ENCODE measurements around the gene NEXN. TPM values are rescaled to one million over a fixed set of nuclear protein-coding genes. Genes with fewer than 3 reads are reported as not detected.
"Not testable (repeated sequence)": the region's sequence is repeated elsewhere in the genome, so short reads cannot be mapped to it uniquely, and the experiment has no call there.

Gene NEXN
- polyA plus RNA-seq, 3 donors, result 12.6 to 15.4 (median 12.9) TPM

- no peak for DNase-seq (ENCODE audit: low read depth in 3 of 3, low spot score in 2 of 3)
Observed at GRCh38 chr1:77955709-77956108, 67.3 kb downstream of the NEXN start.

- DNase-seq (ENCODE audit: low read depth in 3 of 3, low spot score in 2 of 3), result no peak
Observed at GRCh38 chr1:77956464-77956863, 68.0 kb downstream of the NEXN start.

GRCh38 chr1:77958391-77958790 lies 70.0 kb downstream of the NEXN start:
- DNase-seq (ENCODE audit: low read depth in 3 of 3, low spot score in 2 of 3), result no peak

- DNase-seq (ENCODE audit: low read depth in 3 of 3, low spot score in 2 of 3), result no peak
Observed at GRCh38 chr1:77958850-77959249, 70.4 kb downstream of the NEXN start.

GRCh38 chr1:77961392-77961791 lies 73.0 kb downstream of the NEXN start:
- no peak for DNase-seq (ENCODE audit: low read depth in 3 of 3, low spot score in 2 of 3)

GRCh38 chr1:77966291-77966690 lies 77.9 kb downstream of the NEXN start:
- DNase-seq (ENCODE audit: low read depth in 3 of 3, low spot score in 2 of 3), result no peak

- DNase-seq (ENCODE audit: low read depth in 3 of 3, low spot score in 2 of 3), result no peak
Observed at GRCh38 chr1:77970192-77970591, 81.8 kb downstream of the NEXN start.

GRCh38 chr1:77972080-77972479 lies 83.7 kb downstream of the NEXN start:
- no peak for DNase-seq (ENCODE audit: low read depth in 3 of 3, low spot score in 2 of 3)

- DNase-seq (ENCODE audit: low read depth in 3 of 3, low spot score in 2 of 3), result no peak
Observed at GRCh38 chr1:77975386-77975785, 87.0 kb downstream of the NEXN start.

- DNase-seq (ENCODE audit: low read depth in 3 of 3, low spot score in 2 of 3), result no peak
Observed at GRCh38 chr1:77975907-77976306, 87.5 kb downstream of the NEXN start.

- no peak for DNase-seq (ENCODE audit: low read depth in 3 of 3, low spot score in 2 of 3)
Observed at GRCh38 chr1:77976433-77977076, 88.1 kb downstream of the NEXN start.

- DNase-seq (ENCODE audit: low read depth in 3 of 3, low spot score in 2 of 3), result peak in 1 of 3 donors; percentile 79
Observed at GRCh38 chr1:77977989-77978292, 89.5 kb downstream of the NEXN start.

GRCh38 chr1:77978293-77978968 lies 90.0 kb downstream of the NEXN start:
- peak; percentile 46 to 84 (median 80) for DNase-seq (ENCODE audit: low read depth in 3 of 3, low spot score in 2 of 3)

- peak; percentile 98 to 99 (median 98) for DNase-seq (ENCODE audit: low read depth in 3 of 3, low spot score in 2 of 3)
Observed at GRCh38 chr1:77978969-77979876, 90.8 kb downstream of the NEXN start, which contains the start of gene FUBP1. Gene FUBP1 (minus strand): TSS chr1:77979072. CDS start chr1:77979004, 68 bp downstream.

- DNase-seq (ENCODE audit: low read depth in 3 of 3, low spot score in 2 of 3), result not testable (repeated sequence)
Observed at GRCh38 chr1:77983352-77983996, 95.0 kb downstream of the NEXN start.

GRCh38 chr1:77983997-77984355 lies 95.6 kb downstream of the NEXN start:
- no peak for DNase-seq (ENCODE audit: low read depth in 3 of 3, low spot score in 2 of 3)

GRCh38 chr1:77984629-77985028 lies 96.2 kb downstream of the NEXN start:
- DNase-seq (ENCODE audit: low read depth in 3 of 3, low spot score in 2 of 3), result no peak

- DNase-seq (ENCODE audit: low read depth in 3 of 3, low spot score in 2 of 3), result no peak
Observed at GRCh38 chr1:77986810-77987209, 98.4 kb downstream of the NEXN start.

GRCh38 chr1:77987919-77988318 lies 99.5 kb downstream of the NEXN start:
- no peak for DNase-seq (ENCODE audit: low read depth in 3 of 3, low spot score in 2 of 3)

- DNase-seq (ENCODE audit: low read depth in 3 of 3, low spot score in 2 of 3), result no peak
Observed at GRCh38 chr1:77989744-77990143, 101.3 kb downstream of the NEXN start.

GRCh38 chr1:77990629-77991204 lies 102.3 kb downstream of the NEXN start:
- DNase-seq (ENCODE audit: low read depth in 3 of 3, low spot score in 2 of 3), result no peak
